GM12878 (cell line): ENCODE results near the gene SIAH2. TPM values are rescaled to one million over a fixed set of nuclear protein-coding genes. Genes with fewer than 3 reads are reported as not detected.

Experiments
- ATAC-seq: fragments of 200-7000 bp; cut with Tn5 transposase; 3 replicates; pipeline ENCODE4 v1.9.1; 2020; ENCODE audit warnings: mild to moderate bottlenecking, moderate library complexity
- BruUV-seq: library from RNA; stranded (reverse); fragments of 400-500 nt; replicated peaks from 2 replicates; lab custom pipeline; 2021; lab: Mats Ljungman, UMichigan
- CTCF ChIA-PET: fragments of 300-600 bp; sonication (Branson Sonifier 250); formaldehyde crosslinking; extraction: SDS; loops from one replicate; lab custom pipeline; 2021; ENCODE audit warnings: inconsistent platforms; lab: Yijun Ruan, JAX
- POLR2A ChIA-PET: fragments of 350-600 bp; formaldehyde crosslinking; extraction: SDS; loops from one replicate; lab custom pipeline; 2021; ENCODE audit warnings: inconsistent platforms; lab: Charles Lee
- RAD21 ChIA-PET: fragments of 300-600 bp; sonication (Branson Sonifier 250); formaldehyde crosslinking; loops from one replicate; lab custom pipeline; 2023; ENCODE audit warnings: antibody characterized with exemption; ENCODE audit not compliant: unreplicated experiment; lab: Charles Lee
- SMC1A ChIA-PET: fragments of 300-600 bp; sonication (Branson Sonifier 250); formaldehyde crosslinking; loops from one replicate; lab custom pipeline; 2023; ENCODE audit not compliant: unreplicated experiment, uncharacterized antibody; lab: Charles Lee
- DNase-seq: peaks from one replicate; pipeline ENCODE4 v3.0.0-alpha.2; 2011; ENCODE audit warnings: low read depth, low spot score
- FAIRE-seq: peaks from 3 replicates; lab custom pipeline; 2011; peaks lifted over from hg19 to GRCh38; lab: Jason Lieb, UNC
- H2AFZ ChIP-seq: 2 replicates; pipeline ENCODE4 v1.6.0; 2011; ENCODE audit warnings: low read depth, low read length, control low read depth; ENCODE audit not compliant: control insufficient read depth
- H3K27ac ChIP-seq: 2 replicates; pipeline ENCODE4 v1.5.1; 2011; ENCODE audit warnings: control low read depth; ENCODE audit not compliant: control insufficient read depth, insufficient read depth
- H3K27me3 ChIP-seq, 2 experiments: replicated peaks in 1 of 2; 2 replicates each; pipeline versions ENCODE4 v1.6.0 to v1.6.1; 2011; ENCODE audit warnings: low read length in 1 of 2; ENCODE audit not compliant: control insufficient read depth in 2 of 2, insufficient read depth in 2 of 2
- H3K36me3 ChIP-seq, 2 experiments: 2 replicates each; pipeline ENCODE4 v1.5.1; 2011; ENCODE audit warnings: low read length in 1 of 2; ENCODE audit not compliant: control insufficient read depth in 2 of 2, insufficient read depth in 2 of 2
- H3K4me1 ChIP-seq: 2 replicates; pipeline ENCODE4 v1.6.1; 2011; ENCODE audit warnings: mild to moderate bottlenecking, low read length, moderate library complexity, mixed read lengths; ENCODE audit not compliant: control insufficient read depth, insufficient read depth
- H3K4me2 ChIP-seq: 2 replicates; pipeline ENCODE4 v1.6.0; 2011; ENCODE audit warnings: control low read depth; ENCODE audit not compliant: control insufficient read depth, insufficient read depth
- H3K4me3 ChIP-seq: fragments of 200-600 bp; sonication (generic); 2 replicates; pipeline ENCODE4 v1.5.1; 2016
- H3K79me2 ChIP-seq: 2 replicates; pipeline ENCODE4 v1.6.0; 2011; ENCODE audit warnings: low read length; ENCODE audit not compliant: control insufficient read depth, insufficient read depth
- H3K9ac ChIP-seq: 2 replicates; pipeline ENCODE4 v1.8.0; 2011; ENCODE audit warnings: low read length, control low read depth, mixed read lengths; ENCODE audit not compliant: control insufficient read depth, insufficient read depth
- H3K9me3 ChIP-seq: replicated peaks from 3 replicates; pipeline ENCODE4 v1.5.1; 2011; ENCODE audit warnings: mild to moderate bottlenecking, low read length; ENCODE audit not compliant: control insufficient read depth, insufficient read depth
- H4K20me1 ChIP-seq: 2 replicates; pipeline ENCODE4 v1.6.0; 2011; ENCODE audit not compliant: control insufficient read depth, insufficient read depth
- BACH1 ChIP-seq: fragments of 450-650 bp; IDR thresholded peaks from 2 replicates; pipeline ENCODE4 v1.6.1; 2017; ENCODE audit warnings: mild to moderate bottlenecking, borderline replicate concordance
- BCL11A ChIP-seq: IDR thresholded peaks from 2 replicates; pipeline ENCODE4 v1.6.1; 2011; ENCODE audit warnings: low read depth, low read length
- CTCF ChIP-seq, 3 experiments: IDR thresholded peaks in 2 of 3; conservative IDR thresholded peaks in 1 of 3; 2 replicates each; pipeline ENCODE4 v1.5.1; 2011; ENCODE audit warnings: low read depth in 3 of 3, low read length in 3 of 3, mild to moderate bottlenecking in 3 of 3, control low read depth in 2 of 3, moderate library complexity in 2 of 3, inconsistent platforms in 1 of 3, mixed read lengths in 1 of 3; ENCODE audit not compliant: control insufficient read depth in 2 of 3, insufficient read depth in 1 of 3; ENCODE audit errors: extremely low read depth in 1 of 3
- LARP7 ChIP-seq: fragments of 450-650 bp; IDR thresholded peaks from 2 replicates; pipeline ENCODE4 v1.6.1; 2017; ENCODE audit warnings: mild to moderate bottlenecking
- MTA2 ChIP-seq: fragments of 450-650 bp; IDR thresholded peaks from 2 replicates; pipeline ENCODE4 v1.6.1; 2016; ENCODE audit warnings: low read depth, mild to moderate bottlenecking, moderate library complexity
- RB1 ChIP-seq: fragments of 450-650 bp; formaldehyde crosslinking; IDR thresholded peaks from 2 replicates; pipeline ENCODE4 v1.6.1; 2017; ENCODE audit warnings: mild to moderate bottlenecking, borderline replicate concordance
- REST ChIP-seq: IDR thresholded peaks from 2 replicates; pipeline ENCODE4 v1.6.1; 2012; ENCODE audit warnings: mild to moderate bottlenecking, low read depth, low read length
- TBL1XR1 ChIP-seq: IDR thresholded peaks from 2 replicates; pipeline ENCODE4 v1.6.1; 2012; ENCODE audit warnings: low read depth, low read length, improper control_type of control experiment
- WGBS: methylation state at CpG from one replicate; pipeline ENCODE4 v1.1.6; 2016; ENCODE audit warnings: low lambda C conversion rate; ENCODE audit not compliant: insufficient replicate concordance, insufficient coverage; ENCODE audit errors: missing lambda C conversion rate; 5-methylcytosine and 5-hydroxymethylcytosine counted together
- in situ Hi-C: fragments of 300-500 bp; cut with MboI; formaldehyde crosslinking; loops from 9 replicates; pipeline ENCODE4 v1.14.3; 2018; ENCODE audit warnings: mixed read lengths
- intact Hi-C: fragments of 100-400 bp; cut with micrococcal nuclease; formaldehyde crosslinking; loops from one replicate; pipeline ENCODE4 v1.14.2; 2022; ENCODE audit not compliant: unreplicated experiment
- polyA plus RNA-seq, 11 experiments: library from polyadenylated mRNA; depleted of rRNA in 4 of 11; unstranded in 6 of 11; stranded (reverse) in 5 of 11; fragments of >200 nt; fragmentation: Nextera tagmentation in 4 of 11; fragmentation: Illumina TruSeq in 1 of 11; extraction: Ambion mirVana in 4 of 11; extraction: Trizol in 1 of 11; gene quantifications; 1 replicate in 1 of 11; 2 replicates in 10 of 11; pipeline versions ENCODE4 v1.2.1 to v1.2.3, GENCODE V29; 2011 to 2016; ENCODE audit warnings: inconsistent platforms in 2 of 11, missing spikeins in 2 of 11, low read depth in 1 of 11
- total RNA-seq, 4 experiments: library from RNA; depleted of rRNA in 3 of 4; stranded (reverse); fragments of >200 nt in 3 of 4; fragmentation: Illumina TruSeq in 1 of 4; extraction: Trizol in 1 of 4; gene quantifications; 2 replicates each; pipeline versions ENCODE4 v1.2.1 to v1.2.3, GENCODE V29; 2013 to 2021
- TF ChIP-seq, protein P1 (sequence below): fragments of 150-350 bp; IDR thresholded peaks from 2 replicates; pipeline ENCODE4 v1.6.1; 2016; ENCODE audit warnings: low read depth, low read length

The SIAH2 gene
- total and polyA plus RNA-seq, 10 of the 15 experiments (the other 5 are each of a cell fraction or from before 2014, with no cell fraction given): 3.3 to 51.5 (median 29.7) TPM

DNA sequence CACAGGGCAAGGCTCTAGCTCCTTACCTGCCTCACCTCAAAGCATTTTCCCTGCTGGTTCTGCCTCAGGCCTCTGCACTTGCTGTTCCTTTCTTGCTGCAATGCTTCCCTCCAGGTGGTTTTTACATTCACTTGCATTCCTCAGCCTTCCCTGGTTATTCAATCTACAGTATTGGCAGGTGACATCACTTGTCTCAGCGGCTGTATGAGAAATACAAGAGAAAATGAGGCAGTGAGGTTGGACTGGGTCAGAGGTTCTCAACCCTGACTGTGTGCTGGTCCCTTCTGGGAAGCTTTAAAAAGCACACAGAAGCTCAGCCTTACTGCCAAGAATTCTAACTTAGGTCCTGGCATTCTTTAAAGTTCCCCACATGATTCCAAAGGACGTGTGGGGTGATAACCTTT is 26.7 kb downstream of the SIAH2 start (continued):
- TF ChIP-seq REST: no peak

DNA sequence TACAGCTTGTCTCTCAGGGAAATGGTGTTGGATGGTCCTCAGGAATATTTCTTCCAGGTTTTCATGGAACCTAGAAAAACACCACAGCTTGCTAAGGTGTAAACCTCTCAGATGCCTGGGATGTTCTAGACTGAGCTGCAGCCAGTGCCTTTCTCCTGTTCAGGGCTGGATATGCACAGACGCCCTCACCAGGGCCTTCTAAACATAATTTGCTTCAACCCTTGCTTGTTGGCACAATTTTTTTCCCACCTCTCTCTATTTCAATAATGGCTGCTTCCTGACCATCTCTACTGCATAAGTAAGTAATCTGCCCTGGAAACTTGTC is 28.2 kb downstream of the SIAH2 start:
- BruUV-seq: no TSS peak
- H3K79me2 ChIP-seq: no peaks in the 10 kb centered on the region; the same call in 1 of the 2 replicates
- WGBS: 87% methylated on average over 1 of the region's 1 CpG
- H3K4me2 ChIP-seq: no peak overlapping the region
- no peak for TF ChIP-seq BCL11A
- TF ChIP-seq, protein P1, sequence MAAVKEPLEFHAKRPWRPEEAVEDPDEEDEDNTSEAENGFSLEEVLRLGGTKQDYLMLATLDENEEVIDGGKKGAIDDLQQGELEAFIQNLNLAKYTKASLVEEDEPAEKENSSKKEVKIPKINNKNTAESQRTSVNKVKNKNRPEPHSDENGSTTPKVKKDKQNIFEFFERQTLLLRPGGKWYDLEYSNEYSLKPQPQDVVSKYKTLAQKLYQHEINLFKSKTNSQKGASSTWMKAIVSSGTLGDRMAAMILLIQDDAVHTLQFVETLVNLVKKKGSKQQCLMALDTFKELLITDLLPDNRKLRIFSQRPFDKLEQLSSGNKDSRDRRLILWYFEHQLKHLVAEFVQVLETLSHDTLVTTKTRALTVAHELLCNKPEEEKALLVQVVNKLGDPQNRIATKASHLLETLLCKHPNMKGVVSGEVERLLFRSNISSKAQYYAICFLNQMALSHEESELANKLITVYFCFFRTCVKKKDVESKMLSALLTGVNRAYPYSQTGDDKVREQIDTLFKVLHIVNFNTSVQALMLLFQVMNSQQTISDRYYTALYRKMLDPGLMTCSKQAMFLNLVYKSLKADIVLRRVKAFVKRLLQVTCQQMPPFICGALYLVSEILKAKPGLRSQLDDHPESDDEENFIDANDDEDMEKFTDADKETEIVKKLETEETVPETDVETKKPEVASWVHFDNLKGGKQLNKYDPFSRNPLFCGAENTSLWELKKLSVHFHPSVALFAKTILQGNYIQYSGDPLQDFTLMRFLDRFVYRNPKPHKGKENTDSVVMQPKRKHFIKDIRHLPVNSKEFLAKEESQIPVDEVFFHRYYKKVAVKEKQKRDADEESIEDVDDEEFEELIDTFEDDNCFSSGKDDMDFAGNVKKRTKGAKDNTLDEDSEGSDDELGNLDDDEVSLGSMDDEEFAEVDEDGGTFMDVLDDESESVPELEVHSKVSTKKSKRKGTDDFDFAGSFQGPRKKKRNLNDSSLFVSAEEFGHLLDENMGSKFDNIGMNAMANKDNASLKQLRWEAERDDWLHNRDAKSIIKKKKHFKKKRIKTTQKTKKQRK: no peak
- TF ChIP-seq RB1: no peak
- TF ChIP-seq TBL1XR1: no peak
- TF ChIP-seq CTCF (IDR thresholded peaks at IDR 0.05 in 2 of 3, conservative IDR thresholded peaks at IDR 0.05 in 1 of 3; ENCODE audit: control insufficient read depth in 2 of 3, extremely low read depth in 1 of 3, insufficient read depth in 1 of 3, low read depth in 3 of 3, low read length in 3 of 3): no peak
- TF ChIP-seq BACH1: no peak
- no peak for TF ChIP-seq MTA2
- no peak for TF ChIP-seq LARP7
- no peaks in the 10 kb centered on the region; a peak in 1 of 4 replicates for H3K36me3 ChIP-seq
- no peak for FAIRE-seq
- ChIA-PET RAD21 (interaction anchor here (0.8 to 1.6 kb wide), 3 partner anchors 26 to 207 kb away, joined by 3 read pairs; no protein-coding TSS in a partner anchor), SMC1A (interaction anchor here (1.1 to 2.8 kb wide), 2 partner anchors 13 to 29 kb away, joined by 3 to 11 read pairs; no protein-coding TSS in a partner anchor), POLR2A (interaction anchor here (1.1 to 1.2 kb wide), 3 partner anchors 10 to 28 kb away, joined by 3 to 5 read pairs (median 4); partner anchors contain the start of gene SIAH2), CTCF (interaction anchor here (0.6 kb wide), 1 partner anchor 138 kb away, joined by 4 read pairs; no protein-coding TSS in a partner anchor)
- intact Hi-C loops (no loop called here), in situ Hi-C loops (no loop called here)
- no peaks in the 10 kb centered on the region for H4K20me1 ChIP-seq
- no peak for ATAC-seq
- H3K27ac ChIP-seq: no peak overlapping the region
- H3K4me1 ChIP-seq: peaks cover 17% of the 10 kb centered on the region
- no peak overlapping the region for H3K9ac ChIP-seq
- no peak overlapping the region for H3K4me3 ChIP-seq
- no peaks in the 10 kb centered on the region for H3K27me3 ChIP-seq
- no peak for DNase-seq
- H3K9me3 ChIP-seq: no peaks in the 10 kb centered on the region
- no peak overlapping the region for H2AFZ ChIP-seq
